Fibroblast of lung (primary cell): ENCODE data around the gene TIMM13. TPM values are rescaled to one million over a fixed set of nuclear protein-coding genes. Genes with fewer than 3 reads are reported as not detected.

ENCODE experiments used
- DNase-seq, 2 donors: peaks; one replicate each; pipeline versions ENCODE4 v3.0.0 to v3.0.0-alpha.2; 2010; ENCODE audit warnings: low read depth in 2 of 2
- H2AFZ ChIP-seq: 2 replicates; pipeline ENCODE4 v1.5.1; 2012; ENCODE audit warnings: low read length, control low read depth, inconsistent platforms
- H3K27ac ChIP-seq: 2 replicates; pipeline ENCODE4 v1.5.1; 2011; ENCODE audit warnings: low read length, control low read depth; ENCODE audit not compliant: insufficient read depth
- H3K27me3 ChIP-seq: 2 replicates; pipeline ENCODE4 v1.5.1; 2011; ENCODE audit warnings: mild to moderate bottlenecking, low read length; ENCODE audit not compliant: control insufficient read depth, insufficient read depth
- H3K36me3 ChIP-seq: 2 replicates; pipeline ENCODE4 v1.5.1; 2011; ENCODE audit warnings: low read length; ENCODE audit not compliant: control insufficient read depth, insufficient read depth
- H3K4me1 ChIP-seq: 2 replicates; pipeline ENCODE4 v1.5.1; 2011; ENCODE audit warnings: low read length; ENCODE audit not compliant: control insufficient read depth, insufficient read depth; ENCODE audit errors: extremely low read depth
- H3K4me2 ChIP-seq: 2 replicates; pipeline ENCODE4 v1.5.1; 2011; ENCODE audit warnings: low read length, control low read depth; ENCODE audit not compliant: insufficient read depth; ENCODE audit errors: extremely low read depth
- H3K4me3 ChIP-seq, 4 experiments: fragments of 200-600 bp in 1 of 4; sonication (generic) in 1 of 4; replicated peaks in 1 of 4; 2 replicates each; pipeline ENCODE4 v1.5.1; 2011 to 2016; ENCODE audit warnings: low read length in 4 of 4, low read depth in 3 of 4, mild to moderate bottlenecking in 3 of 4, control low read depth in 2 of 4, inconsistent platforms in 1 of 4, mixed read lengths in 1 of 4; ENCODE audit not compliant: insufficient read depth in 1 of 4; ENCODE audit errors: control extremely low read depth in 1 of 4
- H3K79me2 ChIP-seq: 2 replicates; pipeline ENCODE4 v1.5.1; 2012; ENCODE audit warnings: mild to moderate bottlenecking, low read length, inconsistent platforms; ENCODE audit not compliant: control insufficient read depth, insufficient read depth
- H3K9ac ChIP-seq: 2 replicates; pipeline ENCODE4 v1.5.1; 2011; ENCODE audit warnings: mild to moderate bottlenecking, low read length, control low read depth; ENCODE audit not compliant: insufficient read depth
- H3K9me3 ChIP-seq: 2 replicates; pipeline ENCODE4 v1.5.1; 2012; ENCODE audit warnings: low read depth, low read length; ENCODE audit not compliant: control insufficient read depth, insufficient read depth
- H4K20me1 ChIP-seq: 2 replicates; pipeline ENCODE4 v1.5.1; 2011; ENCODE audit warnings: low read length; ENCODE audit not compliant: control insufficient read depth, insufficient read depth; ENCODE audit errors: extremely low read depth
- CTCF ChIP-seq, 2 donors: IDR thresholded peaks in 1 of 2; conservative IDR thresholded peaks in 1 of 2; 1 replicate in 1 of 2; 2 replicates in 1 of 2; pipeline ENCODE4 v1.5.1; 2011 to 2012; ENCODE audit warnings: low read length in 2 of 2, control low read depth in 1 of 2, inconsistent platforms in 1 of 2, low read depth in 1 of 2, mild to moderate bottlenecking in 1 of 2
- EZH2 ChIP-seq: IDR thresholded peaks from 2 replicates; pipeline ENCODE4 v1.5.1; 2012; ENCODE audit warnings: low read length, control low read depth, mild to moderate bottlenecking; ENCODE audit errors: missing control alignments
- polyA plus RNA-seq, 2 donors: library from polyadenylated mRNA; depleted of rRNA in 1 of 2; stranded (reverse) in 1 of 2; unstranded in 1 of 2; fragments of >200 nt; gene quantifications; 2 replicates each; pipeline ENCODE4 v1.2.1, GENCODE V29; 2011 to 2012; ENCODE audit warnings: missing spikeins in 1 of 2
- total RNA-seq: library from RNA; depleted of rRNA; stranded (reverse); fragments of >200 nt; gene quantifications from 2 replicates; pipeline ENCODE4 v1.2.1, GENCODE V29; 2014

Gene TIMM13
- total and polyA plus RNA-seq, 2 donors (not counting 1 experiment from before 2014, with no cell fraction given): 14.1 to 27.6 TPM

GRCh38 chr19:2428321-2428690, 920 bp upstream of the TIMM13 start:
- peak overlapping the region in 2 of 4 experiments; percentile 72 to 86 for H3K4me3 ChIP-seq
- peaks cover 28% of the 10 kb centered on the region for H3K36me3 ChIP-seq
- peaks cover 17% of the 10 kb centered on the region for H3K4me1 ChIP-seq
- no peaks in the 10 kb centered on the region for H3K27me3 ChIP-seq
- peak overlapping the region; percentile 98 for H3K27ac ChIP-seq
- H2AFZ ChIP-seq: no peak overlapping the region
- H3K79me2 ChIP-seq: peaks cover 31% of the 10 kb centered on the region
- H3K4me2 ChIP-seq: peak overlapping the region; percentile 79
- no peak overlapping the region for H3K9ac ChIP-seq
- no peak for TF ChIP-seq CTCF (conservative IDR thresholded peaks at IDR 0.05 in 1 of 2, IDR thresholded peaks at IDR 0.05 in 1 of 2; ENCODE audit: low read depth in 1 of 2, low read length in 2 of 2)
- TF ChIP-seq EZH2: no peak
- no peaks in the 10 kb centered on the region for H3K9me3 ChIP-seq
- DNase-seq: peak in 1 of 2 donors; percentile 24
- no peaks in the 10 kb centered on the region for H4K20me1 ChIP-seq

DNA sequence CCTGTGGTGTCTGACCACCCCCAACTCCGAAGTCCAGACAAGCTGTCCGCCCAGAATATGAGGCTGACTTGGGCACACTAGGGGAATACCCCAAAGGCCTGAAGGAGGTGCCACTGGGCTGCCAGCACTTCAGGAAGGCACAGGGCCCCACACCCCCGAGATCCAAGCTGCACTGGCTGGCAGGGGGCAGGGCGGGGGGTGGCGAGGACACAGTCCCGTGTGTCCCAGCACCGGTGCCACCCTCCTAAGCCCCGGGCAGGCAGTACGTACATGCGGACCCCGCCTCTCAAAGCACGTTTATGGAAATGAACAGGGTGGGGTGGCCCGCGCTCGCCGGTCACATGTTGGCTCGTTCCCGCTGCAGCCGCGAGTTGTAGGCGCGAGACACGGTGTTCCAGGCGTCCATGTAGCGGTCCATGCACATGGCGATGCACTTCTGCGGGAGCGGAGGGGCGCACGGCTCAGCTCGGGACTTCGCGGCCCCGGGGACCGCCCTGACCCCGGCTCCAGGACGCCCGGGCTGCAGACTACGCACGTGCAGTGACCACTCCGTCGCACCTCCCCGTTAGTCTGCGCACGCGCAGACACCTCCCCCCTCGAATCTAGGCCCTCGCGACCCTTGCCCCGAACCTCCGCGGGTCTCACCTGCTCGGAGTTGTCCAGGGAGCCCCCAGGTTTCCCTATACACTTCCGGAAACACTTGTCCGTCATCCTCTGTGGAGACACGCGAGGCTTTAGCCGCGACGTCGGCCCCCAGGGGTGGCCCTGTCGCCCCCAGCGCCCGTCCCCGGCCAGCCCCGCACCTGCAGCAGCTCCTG, 566 bp downstream of the TIMM13 start:
- H3K9ac ChIP-seq: peak overlapping the region; percentile 99
- no peaks in the 10 kb centered on the region for H4K20me1 ChIP-seq
- peaks cover 17% of the 10 kb centered on the region for H3K4me1 ChIP-seq
- H3K9me3 ChIP-seq: no peaks in the 10 kb centered on the region
- H3K27me3 ChIP-seq: no peaks in the 10 kb centered on the region
- peak overlapping the region; percentile 90 for H3K4me2 ChIP-seq
- DNase-seq: peak; percentile 20 to 39
- TF ChIP-seq EZH2 (no peak), CTCF (conservative IDR thresholded peaks at IDR 0.05 in 1 of 2, IDR thresholded peaks at IDR 0.05 in 1 of 2; ENCODE audit: low read depth in 1 of 2, low read length in 2 of 2) (no peak)
- H2AFZ ChIP-seq: peak overlapping the region; percentile 60
- peak overlapping the region; percentile 98 for H3K27ac ChIP-seq
- H3K4me3 ChIP-seq: peak overlapping the region; percentile 72 to 97 (median 89)
- H3K79me2 ChIP-seq: peaks cover 32% of the 10 kb centered on the region
- H3K36me3 ChIP-seq: peaks cover 23% of the 10 kb centered on the region

- Histone ChIP-seq H3K4me1 (peaks cover 17% of the 10 kb centered on the region), H3K9ac (peak overlapping the region; percentile 99), H3K4me2 (peak overlapping the region; percentile 90), H3K36me3 (peaks cover 14% of the 10 kb centered on the region), H3K27ac (peak overlapping the region; percentile 98), H3K4me3 (peak overlapping the region; percentile 72 to 97 (median 89)), H3K27me3 (no peaks in the 10 kb centered on the region), H3K79me2 (peaks cover 32% of the 10 kb centered on the region), H2AFZ (no peak overlapping the region), H4K20me1 (no peaks in the 10 kb centered on the region), H3K9me3 (no peaks in the 10 kb centered on the region)
- TF ChIP-seq EZH2 (no peak), CTCF (conservative IDR thresholded peaks at IDR 0.05 in 1 of 2, IDR thresholded peaks at IDR 0.05 in 1 of 2; ENCODE audit: low read depth in 1 of 2, low read length in 2 of 2) (no peak)
- no peak for DNase-seq
Observed at GRCh38 chr19:2425622-2426581, 1.5 kb downstream of the TIMM13 start.
